Stimulated activated naive CD8-positive, alpha-beta T cell treated with anti-CD3 and anti-CD28 coated beads, Interleukin-15, amount 100 ng/mL, for 72 hours (primary cell): ENCODE data around the gene CDH6.

Experiments
- ATAC-seq: fragments of 150-1000 bp; cut with Tn5 transposase; 2 replicates; pipeline ENCODE4 v1.10.0; 2021; ENCODE audit warnings: mild to moderate bottlenecking, moderate library complexity
- DNase-seq, 2 donors: peaks; one replicate each; pipeline ENCODE4 v3.0.0; 2021 to 2022
- H3K27ac Mint-ChIP-seq, 2 donors: one replicate each; pipeline ENCODE4 v1.8.0; 2022; ENCODE audit warnings: mild to moderate bottlenecking in 2 of 2, mixed read lengths in 2 of 2, moderate library complexity in 2 of 2
- H3K27me3 Mint-ChIP-seq: one replicate; pipeline ENCODE4 v1.8.0; 2022; ENCODE audit warnings: mixed read lengths
- H3K4me1 Mint-ChIP-seq: one replicate; pipeline ENCODE4 v1.8.0; 2022; ENCODE audit warnings: mild to moderate bottlenecking, mixed read lengths
- H3K4me3 Mint-ChIP-seq, 2 donors: one replicate each; pipeline ENCODE4 v1.8.0; 2022; ENCODE audit warnings: mild to moderate bottlenecking in 2 of 2, mixed read lengths in 2 of 2, moderate library complexity in 1 of 2
- H3K9me3 Mint-ChIP-seq, 2 donors: one replicate each; pipeline ENCODE4 v1.8.0; 2022; ENCODE audit warnings: mixed read lengths in 2 of 2

The CDH6 gene

GRCh38 chr5:31319335-31319734 lies 125.8 kb downstream of the CDH6 start:
- Mint-ChIP-seq H3K4me1 (no peaks in the 10 kb centered on the region), H3K9me3 (no peaks in the 10 kb centered on the region), H3K4me3 (no peak overlapping the region), H3K27ac (no peak overlapping the region), H3K27me3 (no peaks in the 10 kb centered on the region)
- DNase-seq, result no peak
- ATAC-seq, result no peak

- Mint-ChIP-seq H3K4me1 (no peaks in the 10 kb centered on the region), H3K4me3 (no peak overlapping the region), H3K27me3 (no peaks in the 10 kb centered on the region)
These were observed 129.5 kb downstream of the CDH6 start for GRCh38 chr5:31322946-31323345.

GRCh38 chr5:31324842-31325241 lies 131.4 kb downstream of the CDH6 start:
- no peak for ATAC-seq
- H3K9me3 Mint-ChIP-seq, result no peaks in the 10 kb centered on the region
- no peaks in the 10 kb centered on the region for H3K4me1 Mint-ChIP-seq
- no peak overlapping the region for H3K27ac Mint-ChIP-seq
- no peaks in the 10 kb centered on the region for H3K27me3 Mint-ChIP-seq
- no peak overlapping the region for H3K4me3 Mint-ChIP-seq
- DNase-seq, result no peak

More at GRCh38 chr5:31322946-31323345, 129.5 kb downstream of the CDH6 start:
- Mint-ChIP-seq H3K9me3 (no peaks in the 10 kb centered on the region), H3K27ac (no peak overlapping the region)
- ATAC-seq (no peak), DNase-seq (no peak)

GRCh38 chr5:31328040-31328733 lies 134.7 kb downstream of the CDH6 start:
- no peaks in the 10 kb centered on the region for H3K4me1 Mint-ChIP-seq
- ATAC-seq (no peak), DNase-seq (no peak)
- H3K27ac Mint-ChIP-seq, result peak overlapping the region in 1 of 2 donors; percentile 63
- H3K9me3 Mint-ChIP-seq, result no peaks in the 10 kb centered on the region
- no peak overlapping the region for H3K4me3 Mint-ChIP-seq
- H3K27me3 Mint-ChIP-seq, result no peaks in the 10 kb centered on the region

DNA sequence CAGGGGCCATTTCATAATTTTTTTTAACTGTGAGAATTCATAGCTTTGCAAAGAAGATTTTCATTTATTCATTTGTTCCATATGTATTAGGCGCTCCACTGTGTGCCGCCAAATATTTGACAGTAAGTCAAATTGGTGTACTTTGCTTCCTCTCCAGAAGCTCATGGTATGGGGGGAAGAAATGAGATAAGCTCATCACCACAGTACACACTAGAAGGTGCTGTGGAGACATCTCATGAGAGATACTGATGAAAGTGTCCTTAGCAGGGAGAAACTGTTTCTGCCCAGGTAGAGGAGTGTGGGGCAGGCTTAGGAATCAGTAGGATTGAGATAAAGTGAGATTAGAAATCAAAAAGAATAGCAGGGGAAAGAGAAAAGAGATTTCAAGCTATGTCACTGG lies 136.2 kb downstream of the CDH6 start:
- no peaks in the 10 kb centered on the region for H3K9me3 Mint-ChIP-seq
- H3K27me3 Mint-ChIP-seq, result no peaks in the 10 kb centered on the region
- no peak overlapping the region for H3K27ac Mint-ChIP-seq
- ATAC-seq (no peak), DNase-seq (no peak)
- no peak overlapping the region for H3K4me3 Mint-ChIP-seq
- H3K4me1 Mint-ChIP-seq, result no peaks in the 10 kb centered on the region

- no peaks in the 10 kb centered on the region for H3K27me3 Mint-ChIP-seq
- no peak overlapping the region for H3K27ac Mint-ChIP-seq
- ATAC-seq (no peak), DNase-seq (no peak)
- no peaks in the 10 kb centered on the region for H3K9me3 Mint-ChIP-seq
- no peak overlapping the region for H3K4me3 Mint-ChIP-seq
- no peaks in the 10 kb centered on the region for H3K4me1 Mint-ChIP-seq
These were observed 138.7 kb downstream of the CDH6 start for GRCh38 chr5:31332160-31332559.

DNA sequence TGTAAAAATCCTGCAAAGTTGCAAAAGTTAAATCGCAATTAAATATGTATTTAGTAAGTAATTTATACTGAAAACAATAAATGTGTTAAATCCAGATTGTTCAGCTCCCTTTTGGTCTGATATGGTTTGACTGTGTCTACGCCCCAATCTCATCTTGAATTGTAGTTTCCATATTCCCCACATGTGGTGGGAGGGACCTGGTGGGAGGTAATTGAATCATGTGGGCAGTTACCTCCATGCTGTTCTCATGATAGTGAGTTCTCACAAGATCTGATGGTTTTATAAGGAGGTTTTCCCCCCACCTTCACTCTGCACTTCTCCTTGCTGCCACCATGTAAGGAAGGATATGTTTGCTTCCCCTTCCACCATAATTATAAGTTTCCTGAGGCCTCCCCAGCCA lies 140.0 kb downstream of the CDH6 start:
- ATAC-seq (no peak), DNase-seq (no peak)
- Mint-ChIP-seq H3K4me3 (no peak overlapping the region), H3K27ac (no peak overlapping the region), H3K4me1 (no peaks in the 10 kb centered on the region), H3K27me3 (no peaks in the 10 kb centered on the region), H3K9me3 (no peaks in the 10 kb centered on the region)

- no peaks in the 10 kb centered on the region for H3K27me3 Mint-ChIP-seq
- H3K4me1 Mint-ChIP-seq, result no peaks in the 10 kb centered on the region
- no peak for DNase-seq
- no peak overlapping the region for H3K4me3 Mint-ChIP-seq
- no peaks in the 10 kb centered on the region for H3K9me3 Mint-ChIP-seq
- no peak overlapping the region for H3K27ac Mint-ChIP-seq
- no peak for ATAC-seq
These were observed 140.8 kb downstream of the CDH6 start for GRCh38 chr5:31334061-31334860.

DNA sequence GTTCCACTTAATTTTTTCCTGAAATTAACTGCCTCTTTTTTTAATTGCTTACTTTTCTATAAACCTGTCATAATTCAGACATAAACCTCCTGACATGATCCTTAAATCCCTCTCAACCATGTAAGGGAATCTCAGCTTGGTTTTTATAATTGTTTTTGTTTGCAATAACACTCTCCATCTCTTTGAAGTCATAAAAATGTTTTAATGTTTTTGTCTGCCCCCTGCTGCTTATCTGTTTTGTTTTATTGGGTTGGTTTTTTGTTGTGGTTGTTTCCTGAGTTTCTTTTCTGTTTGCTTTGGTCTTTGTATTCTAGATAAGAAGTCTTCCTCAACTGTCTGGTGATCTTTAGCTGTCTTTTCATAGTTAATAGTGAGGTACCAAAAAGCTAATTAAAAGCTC lies 142.0 kb downstream of the CDH6 start:
- Mint-ChIP-seq H3K27ac (no peak overlapping the region), H3K4me1 (no peaks in the 10 kb centered on the region), H3K4me3 (no peak overlapping the region), H3K27me3 (no peaks in the 10 kb centered on the region), H3K9me3 (no peaks in the 10 kb centered on the region)
- DNase-seq (no peak), ATAC-seq (no peak)

GRCh38 chr5:31343946-31344345 lies 150.5 kb downstream of the CDH6 start:
- Mint-ChIP-seq H3K27ac (no peak overlapping the region), H3K4me3 (no peak overlapping the region), H3K27me3 (no peaks in the 10 kb centered on the region), H3K4me1 (no peaks in the 10 kb centered on the region), H3K9me3 (no peaks in the 10 kb centered on the region)
- ATAC-seq (no peak), DNase-seq (no peak)

DNA sequence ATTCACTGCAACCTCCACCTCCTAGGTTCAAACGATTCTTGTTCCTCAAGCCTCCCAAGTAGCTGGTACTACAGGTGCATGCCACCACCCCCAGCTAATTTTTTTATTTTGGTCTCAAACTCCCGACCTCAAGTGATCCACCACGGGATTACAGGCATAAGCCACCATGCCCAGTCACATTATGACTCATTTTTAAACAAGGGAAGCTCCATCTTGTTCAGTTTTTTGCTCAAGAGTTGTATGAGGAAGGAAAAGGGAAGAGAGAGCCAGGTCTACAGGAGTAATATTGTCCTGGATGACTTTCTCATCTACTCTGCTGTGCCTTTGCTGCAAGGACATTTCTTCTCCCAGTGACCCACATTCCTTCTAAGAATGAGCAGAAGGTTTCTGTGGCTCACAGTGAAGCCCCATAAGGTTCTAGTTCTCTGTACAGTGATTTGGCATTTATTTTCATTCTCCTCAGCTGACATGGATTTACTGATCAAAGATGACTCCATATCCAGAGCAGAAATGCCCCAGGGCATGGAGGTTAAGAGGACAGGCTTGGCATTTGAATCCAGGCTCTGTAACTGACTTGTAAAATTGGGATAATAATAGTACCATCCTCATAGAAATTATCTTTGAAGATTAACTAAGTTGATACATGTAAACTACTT lies 153.5 kb downstream of the CDH6 start:
- no peak overlapping the region for H3K27ac Mint-ChIP-seq
- H3K27me3 Mint-ChIP-seq, result peaks cover 3% of the 10 kb centered on the region
- H3K4me3 Mint-ChIP-seq, result no peak overlapping the region
- no peak for DNase-seq
- H3K9me3 Mint-ChIP-seq, result no peaks in the 10 kb centered on the region
- no peaks in the 10 kb centered on the region for H3K4me1 Mint-ChIP-seq
- no peak for ATAC-seq

DNA sequence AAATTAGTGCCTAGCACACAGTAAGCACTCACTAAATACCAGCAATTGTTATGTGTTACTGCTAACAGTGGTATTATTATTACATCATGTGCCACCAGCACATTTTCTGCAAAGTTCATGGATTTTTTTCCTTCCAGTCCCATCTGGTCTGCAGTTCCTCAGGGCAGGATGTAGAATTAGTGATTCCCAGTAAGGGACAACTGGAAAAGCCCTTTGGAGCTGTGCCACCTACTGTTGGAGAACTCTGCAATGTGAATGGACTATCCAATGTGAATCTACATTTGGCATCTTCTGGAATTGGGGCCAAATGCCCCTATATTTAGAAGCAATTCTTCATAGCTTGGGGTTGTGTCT lies 154.0 kb downstream of the CDH6 start:
- Mint-ChIP-seq H3K9me3 (peaks cover 0 to 5% of the 10 kb centered on the region in 2 donors), H3K4me3 (no peak overlapping the region), H3K27me3 (peaks cover 8% of the 10 kb centered on the region), H3K27ac (no peak overlapping the region), H3K4me1 (no peaks in the 10 kb centered on the region)
- ATAC-seq (no peak), DNase-seq (no peak)

- H3K9me3 Mint-ChIP-seq, result peaks cover 0 to 7% of the 10 kb centered on the region in 2 donors
- no peak overlapping the region for H3K4me3 Mint-ChIP-seq
- no peaks in the 10 kb centered on the region for H3K4me1 Mint-ChIP-seq
- DNase-seq (no peak), ATAC-seq (no peak)
- no peak overlapping the region for H3K27ac Mint-ChIP-seq
- H3K27me3 Mint-ChIP-seq, result peaks cover 21% of the 10 kb centered on the region
These were observed 156.9 kb downstream of the CDH6 start for GRCh38 chr5:31350395-31350794.

DNA sequence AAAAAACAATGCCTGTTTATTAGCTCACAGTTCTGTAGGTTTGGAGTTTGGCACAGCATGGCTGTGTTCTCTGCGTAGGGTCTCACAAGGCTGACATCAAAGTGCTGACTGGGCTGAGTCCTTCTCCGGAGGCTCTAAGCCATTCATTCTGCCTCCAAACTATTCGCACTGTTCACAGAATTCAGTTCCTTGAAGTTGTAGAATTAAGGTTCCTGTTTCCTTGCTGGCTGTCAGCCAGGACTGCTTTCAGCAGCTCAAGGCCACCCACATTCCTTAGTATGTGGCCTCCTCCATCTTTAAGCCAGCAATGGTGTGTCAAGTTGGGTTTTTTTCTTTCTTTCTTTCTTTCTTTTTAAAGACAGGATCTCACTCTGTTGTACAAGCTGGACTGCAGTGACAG lies 161.9 kb downstream of the CDH6 start:
- H3K9me3 Mint-ChIP-seq, result peaks cover 0 to 25% of the 10 kb centered on the region in 2 donors
- H3K27me3 Mint-ChIP-seq, result peaks cover 28% of the 10 kb centered on the region
- H3K4me1 Mint-ChIP-seq, result no peaks in the 10 kb centered on the region
- H3K27ac Mint-ChIP-seq, result no peak overlapping the region
- ATAC-seq, result no peak
- H3K4me3 Mint-ChIP-seq, result no peak overlapping the region
- DNase-seq, result no peak

- Mint-ChIP-seq H3K27ac (no peak overlapping the region), H3K27me3 (peaks cover 25% of the 10 kb centered on the region), H3K4me1 (no peaks in the 10 kb centered on the region), H3K4me3 (no peak overlapping the region), H3K9me3 (peaks cover 0 to 25% of the 10 kb centered on the region in 2 donors)
- no peak for DNase-seq
- ATAC-seq, result no peak
These were observed 163.6 kb downstream of the CDH6 start for GRCh38 chr5:31357038-31357437.

GRCh38 chr5:31359839-31360238 lies 166.4 kb downstream of the CDH6 start:
- Mint-ChIP-seq H3K27ac (no peak overlapping the region), H3K27me3 (peaks cover 8% of the 10 kb centered on the region)

More at GRCh38 chr5:31359839-31360238, 166.4 kb downstream of the CDH6 start:
- Mint-ChIP-seq H3K4me1 (no peaks in the 10 kb centered on the region), H3K4me3 (no peak overlapping the region), H3K9me3 (peaks cover 0 to 26% of the 10 kb centered on the region in 2 donors)
- DNase-seq (no peak), ATAC-seq (no peak)
